ENCODE results near the gene TEX22.

The TEX22 gene

GRCh38 chr14:105409364-105409763 is 11.0 kb downstream of the TEX22 start:
- no peak for DNase-seq

GRCh38 chr14:105410642-105411016 is 12.3 kb downstream of the TEX22 start:
- DNase-seq: no peak

GRCh38 chr14:105411017-105411941 is 12.9 kb downstream of the TEX22 start:
- no peak for DNase-seq

GRCh38 chr14:105411985-105412770 is 13.8 kb downstream of the TEX22 start:
- DNase-seq: no peak

GRCh38 chr14:105412771-105413543 is 14.6 kb downstream of the TEX22 start:
- no peak for DNase-seq

GRCh38 chr14:105413544-105413886 is 15.2 kb downstream of the TEX22 start:
- DNase-seq: no peak

- DNase-seq: peak; percentile 77
Measured at GRCh38 chr14:105414456-105415371, 16.4 kb downstream of the TEX22 start.

GRCh38 chr14:105415481-105416428 is 17.4 kb downstream of the TEX22 start:
- DNase-seq: no peak

- DNase-seq: no peak
Measured at GRCh38 chr14:105416671-105417070, 18.3 kb downstream of the TEX22 start.

GRCh38 chr14:105417690-105418121 is 19.4 kb downstream of the TEX22 start:
- DNase-seq: no peak

GRCh38 chr14:105418269-105419194 is 20.2 kb downstream of the TEX22 start:
- DNase-seq: no peak

GRCh38 chr14:105419195-105420091 is 21.1 kb downstream of the TEX22 start, which contains the start of gene MTA1:
TSS of gene MTA1 (plus strand) at chr14:105419827. CDS start at chr14:105420036, 209 bp downstream.
- no peak for DNase-seq

- no peak for DNase-seq
Measured at GRCh38 chr14:105420101-105420973, 22.0 kb downstream of the TEX22 start.

- DNase-seq: no peak
Measured at GRCh38 chr14:105420974-105421674, 22.8 kb downstream of the TEX22 start.

GRCh38 chr14:105421723-105422615 is 23.6 kb downstream of the TEX22 start:
- DNase-seq: no peak
